PFSK-1 (cell line): ENCODE measurements around the gene CES4A. TPM values are rescaled to one million over a fixed set of nuclear protein-coding genes. Genes with fewer than 3 reads are reported as not detected.

Experiments used
- FOXP2 ChIP-seq: optimal IDR thresholded peaks from 2 replicates; pipeline ENCODE3; 2011; ENCODE audit warnings: borderline replicate concordance, control low read depth, inconsistent platforms; ENCODE audit not compliant: insufficient read depth; ENCODE audit errors: extremely low read length, extremely low read depth
- POLR2AphosphoS5 ChIP-seq: IDR thresholded peaks from 2 replicates; pipeline ENCODE4 v1.6.1; 2012; ENCODE audit warnings: low read depth, mild to moderate bottlenecking, control low read depth, low read length, moderate library complexity
- SIN3A ChIP-seq: IDR thresholded peaks from 2 replicates; pipeline ENCODE4 v1.6.1; 2012; ENCODE audit warnings: mild to moderate bottlenecking, low read length, moderate library complexity, borderline replicate concordance; ENCODE audit not compliant: insufficient read depth
- TAF1 ChIP-seq: IDR thresholded peaks from 2 replicates; pipeline ENCODE4 v1.6.1; 2012; ENCODE audit warnings: low read length, control low read depth, borderline replicate concordance; ENCODE audit not compliant: insufficient read depth
- polyA plus RNA-seq: library from polyadenylated mRNA; unstranded; fragments of >200 nt; gene quantifications from one replicate; pipeline ENCODE4 v1.2.1, GENCODE V29; 2012; ENCODE audit warnings: low read depth, missing spikeins; ENCODE audit not compliant: insufficient read length
- TF ChIP-seq, protein P1 (sequence below), 2 experiments: IDR thresholded peaks; 2 replicates each; pipeline versions ENCODE4 v1.6.1 to v1.8.0; 2011 to 2012; ENCODE audit warnings: low read depth in 2 of 2, low read length in 2 of 2, control low read depth in 1 of 2, inconsistent platforms in 1 of 2, mild to moderate bottlenecking in 1 of 2, moderate library complexity in 1 of 2; ENCODE audit not compliant: insufficient read depth in 1 of 2

Gene CES4A
- polyA plus RNA-seq, result not detected

GRCh38 chr16:66988197-66988788 is at the start of gene CES4A:
TSS of gene CES4A (plus strand) at chr16:66988589. CDS start at chr16:66988773, 184 bp downstream.
- no peak for TF ChIP-seq SIN3A
- TF ChIP-seq POLR2AphosphoS5, result no peak
- no peak for TF ChIP-seq FOXP2
- TF ChIP-seq, protein P1, sequence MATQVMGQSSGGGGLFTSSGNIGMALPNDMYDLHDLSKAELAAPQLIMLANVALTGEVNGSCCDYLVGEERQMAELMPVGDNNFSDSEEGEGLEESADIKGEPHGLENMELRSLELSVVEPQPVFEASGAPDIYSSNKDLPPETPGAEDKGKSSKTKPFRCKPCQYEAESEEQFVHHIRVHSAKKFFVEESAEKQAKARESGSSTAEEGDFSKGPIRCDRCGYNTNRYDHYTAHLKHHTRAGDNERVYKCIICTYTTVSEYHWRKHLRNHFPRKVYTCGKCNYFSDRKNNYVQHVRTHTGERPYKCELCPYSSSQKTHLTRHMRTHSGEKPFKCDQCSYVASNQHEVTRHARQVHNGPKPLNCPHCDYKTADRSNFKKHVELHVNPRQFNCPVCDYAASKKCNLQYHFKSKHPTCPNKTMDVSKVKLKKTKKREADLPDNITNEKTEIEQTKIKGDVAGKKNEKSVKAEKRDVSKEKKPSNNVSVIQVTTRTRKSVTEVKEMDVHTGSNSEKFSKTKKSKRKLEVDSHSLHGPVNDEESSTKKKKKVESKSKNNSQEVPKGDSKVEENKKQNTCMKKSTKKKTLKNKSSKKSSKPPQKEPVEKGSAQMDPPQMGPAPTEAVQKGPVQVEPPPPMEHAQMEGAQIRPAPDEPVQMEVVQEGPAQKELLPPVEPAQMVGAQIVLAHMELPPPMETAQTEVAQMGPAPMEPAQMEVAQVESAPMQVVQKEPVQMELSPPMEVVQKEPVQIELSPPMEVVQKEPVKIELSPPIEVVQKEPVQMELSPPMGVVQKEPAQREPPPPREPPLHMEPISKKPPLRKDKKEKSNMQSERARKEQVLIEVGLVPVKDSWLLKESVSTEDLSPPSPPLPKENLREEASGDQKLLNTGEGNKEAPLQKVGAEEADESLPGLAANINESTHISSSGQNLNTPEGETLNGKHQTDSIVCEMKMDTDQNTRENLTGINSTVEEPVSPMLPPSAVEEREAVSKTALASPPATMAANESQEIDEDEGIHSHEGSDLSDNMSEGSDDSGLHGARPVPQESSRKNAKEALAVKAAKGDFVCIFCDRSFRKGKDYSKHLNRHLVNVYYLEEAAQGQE (IDR thresholded peaks at IDR 0.05; ENCODE audit: insufficient read depth in 1 of 2, low read depth in 2 of 2, low read length in 2 of 2), result no peak
- no peak for TF ChIP-seq TAF1

- TF ChIP-seq SIN3A, result no peak
- no peak for TF ChIP-seq TAF1
- no peak for TF ChIP-seq FOXP2
- TF ChIP-seq, protein P1 (IDR thresholded peaks at IDR 0.05; ENCODE audit: insufficient read depth in 1 of 2, low read depth in 2 of 2, low read length in 2 of 2), result no peak
- no peak for TF ChIP-seq POLR2AphosphoS5
These were observed 49.0 kb upstream of the CES4A start for GRCh38 chr16:66939366-66939765.

- TF ChIP-seq FOXP2 (no peak), POLR2AphosphoS5 (no peak), SIN3A (no peak)
These were observed 48.2 kb upstream of the CES4A start for GRCh38 chr16:66940236-66940635.

DNA sequence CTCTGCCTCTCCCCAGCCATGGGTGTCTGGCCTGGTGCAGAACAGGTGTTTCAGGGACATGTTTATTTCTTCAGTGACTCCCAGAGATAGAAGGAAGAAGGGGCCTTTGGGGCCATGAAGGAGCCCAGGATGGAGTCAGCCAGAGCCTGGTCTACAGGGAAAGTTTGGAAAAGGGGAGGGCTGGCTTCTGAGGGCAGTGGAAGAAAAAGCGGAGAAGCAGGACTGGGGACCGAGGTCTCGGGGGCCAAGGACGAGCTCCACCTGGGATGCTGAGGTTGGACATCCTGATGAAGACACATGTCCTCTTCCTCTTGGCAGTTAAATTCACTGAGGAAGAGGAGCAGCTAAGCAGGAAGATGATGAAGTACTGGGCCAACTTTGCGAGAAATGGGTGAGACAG is 45.4 kb upstream of the CES4A start:
- TF ChIP-seq TAF1 (no peak), FOXP2 (no peak), SIN3A (no peak), POLR2AphosphoS5 (no peak)
- TF ChIP-seq, protein P1 (IDR thresholded peaks at IDR 0.05; ENCODE audit: insufficient read depth in 1 of 2, low read depth in 2 of 2, low read length in 2 of 2), result no peak

- TF ChIP-seq POLR2AphosphoS5 (no peak), FOXP2 (no peak), TAF1 (no peak), SIN3A (no peak)
- TF ChIP-seq, protein P1 (IDR thresholded peaks at IDR 0.05; ENCODE audit: insufficient read depth in 1 of 2, low read depth in 2 of 2, low read length in 2 of 2), result no peak
These were observed 44.8 kb upstream of the CES4A start for GRCh38 chr16:66943426-66944053.
